Caco-2 (cell line): ENCODE data around the gene TOR1B. TPM values are rescaled to one million over a fixed set of nuclear protein-coding genes. Genes with fewer than 3 reads are reported as not detected.

ENCODE experiments used
- BruUV-seq: library from RNA; stranded (reverse); fragments of 400-500 nt; replicated peaks from 2 replicates; lab custom pipeline; 2021; lab: Mats Ljungman, UMichigan
- CTCF ChIA-PET: fragments of 300-600 bp; sonication (Branson Sonifier 250); formaldehyde crosslinking; loops from one replicate; lab custom pipeline; 2022; ENCODE audit warnings: antibody characterized with exemption; lab: Charles Lee
- POLR2A ChIA-PET: fragments of 300-600 bp; sonication (Branson Sonifier 250); formaldehyde crosslinking; loops from one replicate; lab custom pipeline; 2022; ENCODE audit warnings: antibody characterized with exemption; lab: Charles Lee
- DNase-seq, 2 experiments: peaks; one replicate each; pipeline versions ENCODE4 v3.0.0 to v3.0.0-alpha.2; 2020 to 2022
- H3K27me3 ChIP-seq: replicated peaks from 2 replicates; pipeline ENCODE4 v1.6.0; 2011; ENCODE audit warnings: low read length; ENCODE audit not compliant: control insufficient read depth, insufficient read depth
- H3K36me3 ChIP-seq: 2 replicates; pipeline ENCODE4 v1.5.1; 2011; ENCODE audit warnings: low read length; ENCODE audit not compliant: control insufficient read depth, insufficient read depth
- H3K4me1 ChIP-seq: fragments of 250-450 bp; sonication (Bioruptor Pico); 2 replicates; pipeline ENCODE4 v1.5.1; 2020; ENCODE audit warnings: mild to moderate bottlenecking
- H3K4me3 ChIP-seq: 2 replicates; pipeline ENCODE4 v1.5.1; 2011; ENCODE audit warnings: low read depth, mild to moderate bottlenecking, control low read depth, low read length
- H3K9me3 ChIP-seq: fragments of 250-450 bp; sonication (Bioruptor Pico); 2 replicates; pipeline ENCODE4 v1.5.1; 2020; ENCODE audit warnings: mild to moderate bottlenecking, moderate library complexity
- H3K27ac Mint-ChIP-seq: one replicate; pipeline ENCODE4 v1.8.0; 2022; ENCODE audit warnings: mixed read lengths; ENCODE audit not compliant: unreplicated experiment
- H3K27me3 Mint-ChIP-seq: one replicate; pipeline ENCODE4 v1.8.0; 2022; ENCODE audit warnings: mixed read lengths; ENCODE audit not compliant: insufficient read depth, unreplicated experiment
- H3K36me3 Mint-ChIP-seq: one replicate; pipeline ENCODE4 v1.8.0; 2022; ENCODE audit warnings: mild to moderate bottlenecking, mixed read lengths; ENCODE audit not compliant: insufficient read depth, unreplicated experiment
- H3K4me1 Mint-ChIP-seq: one replicate; pipeline ENCODE4 v1.8.0; 2022; ENCODE audit warnings: low read depth, mixed read lengths; ENCODE audit not compliant: unreplicated experiment
- H3K4me3 Mint-ChIP-seq: one replicate; pipeline ENCODE4 v1.8.0; 2022; ENCODE audit warnings: mild to moderate bottlenecking, moderate library complexity, mixed read lengths; ENCODE audit not compliant: unreplicated experiment
- H3K9me3 Mint-ChIP-seq: one replicate; pipeline ENCODE4 v1.8.0; 2022; ENCODE audit warnings: mixed read lengths; ENCODE audit not compliant: unreplicated experiment
- intact Hi-C: fragments of 100-400 bp; cut with micrococcal nuclease; formaldehyde crosslinking; loops from one replicate; pipeline ENCODE4 v1.10.0; 2022; ENCODE audit not compliant: unreplicated experiment
- total RNA-seq: library from RNA; stranded (reverse); gene quantifications from 2 replicates; pipeline ENCODE4 v1.2.3, GENCODE V29; 2022
- TF ChIP-seq, protein P1 (sequence below), 2 experiments: fragments of 200-600 bp in 1 of 2; IDR thresholded peaks; 1 replicate in 1 of 2; 2 replicates in 1 of 2; pipeline versions ENCODE4 v1.5.1 to v1.8.0; 2011 to 2022; ENCODE audit warnings: antibody characterized with exemption in 1 of 2, control low read depth in 1 of 2, inconsistent platforms in 1 of 2, low read depth in 1 of 2, low read length in 1 of 2, mild to moderate bottlenecking in 1 of 2, moderate library complexity in 1 of 2; ENCODE audit not compliant: insufficient read depth in 1 of 2, severe bottlenecking in 1 of 2, unreplicated experiment in 1 of 2

Gene TOR1B
- total RNA-seq, 1 experiment from 2014 or later, result 22.8 TPM

- H3K27ac Mint-ChIP-seq, result no peak overlapping the region
- CTCF ChIA-PET, result no interaction called here
- no TSS peak for BruUV-seq
- intact Hi-C loops, result no loop called here
- peaks cover 46% of the 10 kb centered on the region for H3K36me3 Mint-ChIP-seq
- no peaks in the 10 kb centered on the region for H3K27me3 ChIP-seq
- peaks cover 6% of the 10 kb centered on the region for H3K4me1 ChIP-seq
- H3K4me3 ChIP-seq, result no peak overlapping the region
- no peaks in the 10 kb centered on the region for H3K27me3 Mint-ChIP-seq
- peaks cover 3% of the 10 kb centered on the region; the same call in 1 of the 2 replicates for H3K36me3 ChIP-seq
- POLR2A ChIA-PET, result no interaction called here
- H3K4me1 Mint-ChIP-seq, result peaks cover 12% of the 10 kb centered on the region
- H3K4me3 Mint-ChIP-seq, result no peak overlapping the region
- TF ChIP-seq, protein P1, sequence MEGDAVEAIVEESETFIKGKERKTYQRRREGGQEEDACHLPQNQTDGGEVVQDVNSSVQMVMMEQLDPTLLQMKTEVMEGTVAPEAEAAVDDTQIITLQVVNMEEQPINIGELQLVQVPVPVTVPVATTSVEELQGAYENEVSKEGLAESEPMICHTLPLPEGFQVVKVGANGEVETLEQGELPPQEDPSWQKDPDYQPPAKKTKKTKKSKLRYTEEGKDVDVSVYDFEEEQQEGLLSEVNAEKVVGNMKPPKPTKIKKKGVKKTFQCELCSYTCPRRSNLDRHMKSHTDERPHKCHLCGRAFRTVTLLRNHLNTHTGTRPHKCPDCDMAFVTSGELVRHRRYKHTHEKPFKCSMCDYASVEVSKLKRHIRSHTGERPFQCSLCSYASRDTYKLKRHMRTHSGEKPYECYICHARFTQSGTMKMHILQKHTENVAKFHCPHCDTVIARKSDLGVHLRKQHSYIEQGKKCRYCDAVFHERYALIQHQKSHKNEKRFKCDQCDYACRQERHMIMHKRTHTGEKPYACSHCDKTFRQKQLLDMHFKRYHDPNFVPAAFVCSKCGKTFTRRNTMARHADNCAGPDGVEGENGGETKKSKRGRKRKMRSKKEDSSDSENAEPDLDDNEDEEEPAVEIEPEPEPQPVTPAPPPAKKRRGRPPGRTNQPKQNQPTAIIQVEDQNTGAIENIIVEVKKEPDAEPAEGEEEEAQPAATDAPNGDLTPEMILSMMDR (IDR thresholded peaks at IDR 0.05; ENCODE audit: insufficient read depth in 1 of 2, low read depth in 1 of 2, low read length in 1 of 2, severe bottlenecking in 1 of 2, unreplicated experiment in 1 of 2), result no peak
- no peaks in the 10 kb centered on the region for H3K9me3 Mint-ChIP-seq
- no peaks in the 10 kb centered on the region for H3K9me3 ChIP-seq
- no peak for DNase-seq
These were observed 13.8 kb downstream of the TOR1B start for GRCh38 chr9:129816501-129817435.

- Histone ChIP-seq H3K36me3 (no peaks in the 10 kb centered on the region), H3K9me3 (no peaks in the 10 kb centered on the region), H3K27me3 (no peaks in the 10 kb centered on the region), H3K4me1 (no peaks in the 10 kb centered on the region), H3K4me3 (peak overlapping the region; percentile 100)
- ChIA-PET POLR2A (interaction anchor here (0.6 to 1.2 kb wide), 2 partner anchors 151 to 250 kb away, joined by 3 read pairs; no protein-coding TSS in a partner anchor), CTCF (no interaction called here)
- Mint-ChIP-seq H3K9me3 (no peaks in the 10 kb centered on the region), H3K4me1 (peaks cover 6% of the 10 kb centered on the region), H3K27ac (no peak overlapping the region), H3K4me3 (peak overlapping the region; percentile 90), H3K36me3 (peaks cover 38% of the 10 kb centered on the region), H3K27me3 (no peaks in the 10 kb centered on the region)
- TF ChIP-seq, protein P1 (IDR thresholded peaks at IDR 0.05; ENCODE audit: insufficient read depth in 1 of 2, low read depth in 1 of 2, low read length in 1 of 2, severe bottlenecking in 1 of 2, unreplicated experiment in 1 of 2), result no peak
- intact Hi-C loops, result no loop called here
- no peak for DNase-seq
- BruUV-seq, result no TSS peak
These were observed 20.0 kb downstream of the TOR1B start for GRCh38 chr9:129822898-129823541.

DNA sequence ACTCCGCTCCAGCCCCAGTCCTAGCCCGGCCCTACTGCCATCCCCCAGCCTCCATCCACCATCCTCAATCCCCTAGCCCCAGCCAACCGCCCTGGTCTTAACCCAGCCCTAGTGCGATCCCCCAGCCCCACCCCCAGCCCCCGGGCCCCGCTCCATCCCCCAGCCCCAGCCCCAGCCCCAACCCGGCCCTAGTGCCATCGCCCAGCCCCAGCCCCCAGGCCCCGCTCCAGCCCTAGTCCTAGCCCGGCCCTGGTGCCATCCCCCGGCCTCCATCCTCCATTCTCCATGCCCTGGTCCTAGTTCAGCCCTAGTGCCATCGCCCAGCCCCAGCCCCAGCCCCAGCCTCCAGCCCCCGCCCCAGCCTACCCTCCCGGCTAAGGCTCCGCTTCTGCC, 20.6 kb downstream of the TOR1B start:
- H3K4me3 ChIP-seq, result peak overlapping the region; percentile 100
- H3K27me3 ChIP-seq, result no peaks in the 10 kb centered on the region
- no peak for DNase-seq
- intact Hi-C loops, result no loop called here
- Mint-ChIP-seq H3K27ac (peak overlapping the region; percentile 81), H3K27me3 (no peaks in the 10 kb centered on the region), H3K9me3 (no peaks in the 10 kb centered on the region), H3K4me3 (peak overlapping the region; percentile 90), H3K4me1 (peaks cover 6% of the 10 kb centered on the region), H3K36me3 (peaks cover 32% of the 10 kb centered on the region)
- no peaks in the 10 kb centered on the region for H3K36me3 ChIP-seq
- H3K9me3 ChIP-seq, result no peaks in the 10 kb centered on the region
- POLR2A ChIA-PET, result interaction anchor here (0.6 to 1.2 kb wide), 2 partner anchors 152 to 250 kb away, joined by 3 read pairs; no protein-coding TSS in a partner anchor
- BruUV-seq, result no TSS peak
- TF ChIP-seq, protein P1 (IDR thresholded peaks at IDR 0.05; ENCODE audit: insufficient read depth in 1 of 2, low read depth in 1 of 2, low read length in 1 of 2, severe bottlenecking in 1 of 2, unreplicated experiment in 1 of 2), result no peak
- CTCF ChIA-PET, result interaction anchor here (0.5 to 0.7 kb wide), 3 partner anchors 21 to 1272 kb away, joined by 3 to 5 read pairs (median 3); no protein-coding TSS in a partner anchor
- no peaks in the 10 kb centered on the region for H3K4me1 ChIP-seq
